ENCODE data around the gene GLRA3. TPM values are rescaled to one million over a fixed set of nuclear protein-coding genes. Genes with fewer than 3 reads are reported as not detected.
A peak's percentile ranks its signal among the peaks of the same experiment; 100 is the strongest.

The GLRA3 gene
- polyA plus RNA-seq, 1 experiment = not detected

GRCh38 chr4:174672276-174672675 lies 156.8 kb downstream of the GLRA3 start:
- no peak overlapping the region for H3K4me3 ChIP-seq (ENCODE audit: low read depth, low read length)
- no peaks in the 10 kb centered on the region for H3K27me3 ChIP-seq (ENCODE audit: control insufficient read depth, insufficient read depth, low read length)
- DNase-seq (ENCODE audit: low read depth) = no peak
- POLR2A ChIA-PET = no interaction called here
- TF ChIP-seq, protein P1, sequence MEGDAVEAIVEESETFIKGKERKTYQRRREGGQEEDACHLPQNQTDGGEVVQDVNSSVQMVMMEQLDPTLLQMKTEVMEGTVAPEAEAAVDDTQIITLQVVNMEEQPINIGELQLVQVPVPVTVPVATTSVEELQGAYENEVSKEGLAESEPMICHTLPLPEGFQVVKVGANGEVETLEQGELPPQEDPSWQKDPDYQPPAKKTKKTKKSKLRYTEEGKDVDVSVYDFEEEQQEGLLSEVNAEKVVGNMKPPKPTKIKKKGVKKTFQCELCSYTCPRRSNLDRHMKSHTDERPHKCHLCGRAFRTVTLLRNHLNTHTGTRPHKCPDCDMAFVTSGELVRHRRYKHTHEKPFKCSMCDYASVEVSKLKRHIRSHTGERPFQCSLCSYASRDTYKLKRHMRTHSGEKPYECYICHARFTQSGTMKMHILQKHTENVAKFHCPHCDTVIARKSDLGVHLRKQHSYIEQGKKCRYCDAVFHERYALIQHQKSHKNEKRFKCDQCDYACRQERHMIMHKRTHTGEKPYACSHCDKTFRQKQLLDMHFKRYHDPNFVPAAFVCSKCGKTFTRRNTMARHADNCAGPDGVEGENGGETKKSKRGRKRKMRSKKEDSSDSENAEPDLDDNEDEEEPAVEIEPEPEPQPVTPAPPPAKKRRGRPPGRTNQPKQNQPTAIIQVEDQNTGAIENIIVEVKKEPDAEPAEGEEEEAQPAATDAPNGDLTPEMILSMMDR (IDR thresholded peaks at IDR 0.05; ENCODE audit: insufficient read depth, low read depth, low read length) = no peak
- CTCF ChIA-PET = no interaction called here
- no peaks in the 10 kb centered on the region for H3K36me3 ChIP-seq (ENCODE audit: control insufficient read depth, insufficient read depth, low read length)

DNA sequence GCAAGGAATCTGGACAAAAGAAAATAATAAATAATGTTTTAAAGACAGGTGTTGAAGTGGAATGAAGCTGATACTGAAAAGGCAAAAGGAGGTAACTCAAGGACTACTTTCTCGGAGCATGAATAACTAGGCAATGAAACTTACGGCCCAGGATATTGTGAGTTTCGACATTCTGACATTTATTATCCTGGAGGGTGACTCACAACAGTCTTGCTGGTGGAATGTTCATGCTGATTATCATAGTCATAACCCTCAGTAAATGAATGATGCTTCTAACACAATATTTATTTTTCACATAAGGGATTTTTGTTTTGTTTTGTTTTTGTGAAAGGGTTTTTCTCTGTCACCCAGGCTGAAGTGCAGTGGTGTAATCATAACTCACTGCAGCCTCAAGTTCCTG lies 159.8 kb downstream of the GLRA3 start:
- no peaks in the 10 kb centered on the region for H3K27me3 ChIP-seq (ENCODE audit: control insufficient read depth, insufficient read depth, low read length)
- DNase-seq (ENCODE audit: low read depth) = peak; percentile 59
- POLR2A ChIA-PET = no interaction called here
- TF ChIP-seq, protein P1 (IDR thresholded peaks at IDR 0.05; ENCODE audit: insufficient read depth, low read depth, low read length) = no peak
- H3K36me3 ChIP-seq (ENCODE audit: control insufficient read depth, insufficient read depth, low read length) = no peaks in the 10 kb centered on the region
- CTCF ChIA-PET = interaction anchor here (1.2 kb wide), 1 partner anchor 9 kb away, joined by 4 read pairs; no protein-coding TSS in a partner anchor
- no peak overlapping the region for H3K4me3 ChIP-seq (ENCODE audit: low read depth, low read length)

GRCh38 chr4:174665799-174666198 lies 163.2 kb downstream of the GLRA3 start:
- H3K4me3 ChIP-seq (ENCODE audit: low read depth, low read length) = no peak overlapping the region
- POLR2A ChIA-PET = no interaction called here

GRCh38 chr4:174663216-174663615 lies 165.8 kb downstream of the GLRA3 start:
- DNase-seq (ENCODE audit: low read depth) = no peak
- Histone ChIP-seq H3K36me3 (ENCODE audit: control insufficient read depth, insufficient read depth, low read length) (no peaks in the 10 kb centered on the region), H3K4me3 (ENCODE audit: low read depth, low read length) (no peak overlapping the region), H3K27me3 (ENCODE audit: control insufficient read depth, insufficient read depth, low read length) (no peaks in the 10 kb centered on the region)
- ChIA-PET POLR2A (no interaction called here), CTCF (interaction anchor here (0.8 kb wide), 1 partner anchor 52 kb away, joined by 3 read pairs; no protein-coding TSS in a partner anchor)
- TF ChIP-seq, protein P1 (IDR thresholded peaks at IDR 0.05; ENCODE audit: insufficient read depth, low read depth, low read length) = no peak

More at GRCh38 chr4:174665799-174666198, 163.2 kb downstream of the GLRA3 start:
- CTCF ChIA-PET = no interaction called here
- no peaks in the 10 kb centered on the region for H3K27me3 ChIP-seq (ENCODE audit: control insufficient read depth, insufficient read depth, low read length)
- no peak for DNase-seq (ENCODE audit: low read depth)
- no peaks in the 10 kb centered on the region for H3K36me3 ChIP-seq (ENCODE audit: control insufficient read depth, insufficient read depth, low read length)
- TF ChIP-seq, protein P1 (IDR thresholded peaks at IDR 0.05; ENCODE audit: insufficient read depth, low read depth, low read length) = no peak

DNA sequence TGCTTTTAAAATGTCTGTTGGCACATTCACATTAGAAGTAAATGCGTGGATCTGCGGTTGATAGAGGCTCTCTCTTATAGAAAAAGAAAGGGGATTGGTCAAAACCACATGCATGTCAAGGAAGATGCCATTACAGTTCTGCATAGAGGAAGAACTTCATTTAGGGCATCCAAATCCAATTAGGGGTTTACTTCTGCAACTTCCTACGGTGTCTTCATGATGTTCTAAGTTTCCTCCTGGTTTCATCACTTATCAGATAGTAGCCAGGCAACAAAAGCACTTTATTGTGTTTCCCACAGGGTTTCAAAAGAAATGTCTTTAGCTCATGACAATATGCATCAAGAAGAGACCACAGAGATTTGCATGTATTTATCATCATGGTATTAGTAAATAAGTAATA lies 170.8 kb downstream of the GLRA3 start:
- POLR2A ChIA-PET = no interaction called here

More for the DNA sequence above, 170.8 kb downstream of the GLRA3 start:
- H3K27me3 ChIP-seq (ENCODE audit: control insufficient read depth, insufficient read depth, low read length) = no peaks in the 10 kb centered on the region
- H3K36me3 ChIP-seq (ENCODE audit: control insufficient read depth, insufficient read depth, low read length) = no peaks in the 10 kb centered on the region
- no peak overlapping the region for H3K4me3 ChIP-seq (ENCODE audit: low read depth, low read length)
- TF ChIP-seq, protein P1 (IDR thresholded peaks at IDR 0.05; ENCODE audit: insufficient read depth, low read depth, low read length) = no peak
- CTCF ChIA-PET = interaction anchor here (1.2 kb wide), 1 partner anchor 10 kb away, joined by 3 read pairs; no protein-coding TSS in a partner anchor
- DNase-seq (ENCODE audit: low read depth) = no peak
